H9 (cell line): ENCODE data around the gene COLEC12. TPM values are rescaled to one million over a fixed set of nuclear protein-coding genes. Genes with fewer than 3 reads are reported as not detected.

Experiments
- DNase-seq: peaks from one replicate; pipeline ENCODE4 v3.0.0-alpha.2; 2017
- H2AFZ ChIP-seq: one replicate; pipeline ENCODE4 v1.6.1; 2013; ENCODE audit warnings: mild to moderate bottlenecking, low read length, control low read depth, moderate library complexity
- H2AK5ac ChIP-seq: 2 replicates; pipeline ENCODE4 v1.6.1; 2013; ENCODE audit warnings: low read length, control low read depth, mixed read lengths; ENCODE audit not compliant: insufficient read length
- H2BK120ac ChIP-seq: one replicate; pipeline ENCODE4 v1.6.1; 2013; ENCODE audit warnings: low read depth, mild to moderate bottlenecking, low read length, control low read depth, inconsistent platforms; ENCODE audit not compliant: poor library complexity, severe bottlenecking
- H2BK12ac ChIP-seq: 2 replicates; pipeline ENCODE4 v1.6.1; 2013; ENCODE audit warnings: low read length, control low read depth, mixed read lengths, low read depth; ENCODE audit not compliant: insufficient read length
- H2BK15ac ChIP-seq: 2 replicates; pipeline ENCODE4 v1.6.1; 2013; ENCODE audit warnings: low read depth, low read length, control low read depth
- H2BK20ac ChIP-seq: one replicate; pipeline ENCODE4 v1.6.1; 2013; ENCODE audit warnings: low read depth, mild to moderate bottlenecking, low read length, control low read depth, inconsistent platforms; ENCODE audit not compliant: poor library complexity, severe bottlenecking
- H2BK5ac ChIP-seq: 2 replicates; pipeline ENCODE4 v1.6.1; 2013; ENCODE audit warnings: low read length, control low read depth, mixed read lengths; ENCODE audit not compliant: insufficient read length
- H3K14ac ChIP-seq: 2 replicates; pipeline ENCODE4 v1.6.1; 2013; ENCODE audit warnings: low read length, control low read depth; ENCODE audit not compliant: insufficient read depth
- H3K18ac ChIP-seq: 2 replicates; pipeline ENCODE4 v1.6.1; 2013; ENCODE audit warnings: low read depth, mild to moderate bottlenecking, mixed read lengths, low read length, control low read depth; ENCODE audit not compliant: insufficient read length
- H3K23ac ChIP-seq: 2 replicates; pipeline ENCODE4 v1.6.1; 2013; ENCODE audit warnings: low read length, control low read depth, mixed read lengths, low read depth; ENCODE audit not compliant: insufficient read length
- H3K23me2 ChIP-seq: 2 replicates; pipeline ENCODE4 v1.6.1; 2013; ENCODE audit warnings: low read depth, mild to moderate bottlenecking, mixed read lengths, low read length, control low read depth; ENCODE audit not compliant: insufficient read length, poor library complexity, severe bottlenecking
- H3K27ac ChIP-seq: 2 replicates; pipeline ENCODE4 v1.5.1; 2013; ENCODE audit warnings: low read length, control low read depth, mixed read lengths, low read depth; ENCODE audit not compliant: insufficient read length
- H3K27me3 ChIP-seq: 2 replicates; pipeline ENCODE4 v1.6.1; 2013; ENCODE audit warnings: low read length, control low read depth, inconsistent platforms; ENCODE audit not compliant: insufficient read depth
- H3K4ac ChIP-seq: 2 replicates; pipeline ENCODE4 v1.6.1; 2013; ENCODE audit warnings: low read depth, mild to moderate bottlenecking, control low read depth, inconsistent platforms, low read length, moderate library complexity
- H3K4me1 ChIP-seq: 2 replicates; pipeline ENCODE4 v1.6.1; 2013; ENCODE audit warnings: low read length, control low read depth, inconsistent platforms; ENCODE audit not compliant: insufficient read depth
- H3K4me2 ChIP-seq: 2 replicates; pipeline ENCODE4 v1.6.1; 2013; ENCODE audit warnings: low read length, control low read depth, mixed read lengths; ENCODE audit not compliant: insufficient read length, insufficient read depth
- H3K56ac ChIP-seq: 2 replicates; pipeline ENCODE4 v1.6.1; 2013; ENCODE audit warnings: low read depth, mild to moderate bottlenecking, mixed read lengths, low read length, control low read depth; ENCODE audit not compliant: insufficient read length
- H3K79me1 ChIP-seq: 2 replicates; pipeline ENCODE4 v1.6.1; 2013; ENCODE audit warnings: low read depth, mild to moderate bottlenecking, moderate library complexity, low read length, control low read depth, inconsistent platforms; ENCODE audit not compliant: insufficient read depth, poor library complexity, severe bottlenecking
- H3K79me2 ChIP-seq: 2 replicates; pipeline ENCODE4 v1.6.1; 2013; ENCODE audit warnings: low read length, control low read depth, inconsistent platforms; ENCODE audit not compliant: insufficient read depth
- H3K9ac ChIP-seq: 2 replicates; pipeline ENCODE4 v1.6.1; 2013; ENCODE audit warnings: low read length, control low read depth, mixed read lengths; ENCODE audit not compliant: insufficient read length; ENCODE audit errors: extremely low read depth
- H3K9me3 ChIP-seq: one replicate; pipeline ENCODE4 v1.6.1; 2013; ENCODE audit warnings: low read depth, low read length, inconsistent platforms; ENCODE audit not compliant: control insufficient read depth
- H3T11ph ChIP-seq: one replicate; pipeline ENCODE4 v1.6.1; 2013; ENCODE audit warnings: mild to moderate bottlenecking, low read length, control low read depth, inconsistent platforms
- H4K20me1 ChIP-seq: one replicate; pipeline ENCODE4 v1.6.1; 2013; ENCODE audit not compliant: control insufficient read depth, insufficient read length, insufficient read depth
- H4K5ac ChIP-seq: 2 replicates; pipeline ENCODE4 v1.6.1; 2013; ENCODE audit warnings: low read depth, mild to moderate bottlenecking, mixed read lengths, low read length, control low read depth; ENCODE audit not compliant: insufficient read length
- H4K8ac ChIP-seq: replicated peaks from 2 replicates; pipeline ENCODE4 v1.6.1; 2013; ENCODE audit warnings: low read length, control low read depth, mixed read lengths, low read depth; ENCODE audit not compliant: insufficient read length
- H4K91ac ChIP-seq: 2 replicates; pipeline ENCODE4 v1.6.1; 2013; ENCODE audit warnings: low read depth, mild to moderate bottlenecking, moderate library complexity, mixed read lengths, low read length, control low read depth; ENCODE audit not compliant: insufficient read length
- H3K27ac Mint-ChIP-seq, 3 experiments: 2 replicates in 2 of 3; 3 replicates in 1 of 3; pipeline ENCODE4 v1.8.0; 2020 to 2021; ENCODE audit warnings: mixed read lengths in 3 of 3, mild to moderate bottlenecking in 1 of 3, moderate library complexity in 1 of 3
- H3K27me3 Mint-ChIP-seq: 2 replicates; pipeline ENCODE4 v1.8.0; 2021; ENCODE audit warnings: low read depth, mild to moderate bottlenecking, moderate library complexity, mixed read lengths
- H3K36me3 Mint-ChIP-seq, 3 experiments: 2 replicates in 2 of 3; 3 replicates in 1 of 3; pipeline ENCODE4 v1.8.0; 2020 to 2021; ENCODE audit warnings: low read depth in 3 of 3, mixed read lengths in 3 of 3; ENCODE audit not compliant: insufficient read depth in 1 of 3
- H3K4me1 Mint-ChIP-seq, 2 experiments: 2 replicates each; pipeline ENCODE4 v1.8.0; 2020; ENCODE audit warnings: mixed read lengths in 2 of 2
- H3K4me3 Mint-ChIP-seq, 2 experiments: 2 replicates in 1 of 2; 3 replicates in 1 of 2; pipeline ENCODE4 v1.8.0; 2020 to 2021; ENCODE audit warnings: mild to moderate bottlenecking in 2 of 2, mixed read lengths in 2 of 2, moderate library complexity in 1 of 2
- H3K9me3 Mint-ChIP-seq, 2 experiments: 2 replicates in 1 of 2; 3 replicates in 1 of 2; pipeline ENCODE4 v1.8.0; 2020; ENCODE audit warnings: mild to moderate bottlenecking in 2 of 2, mixed read lengths in 2 of 2, moderate library complexity in 1 of 2
- WGBS: extraction: QIAGEN DNeasy Blood & Tissue Kit; methylation state at CpG from one replicate; pipeline ENCODE4 v1.1.7; 2013; ENCODE audit warnings: missing lambda C conversion rate, low lambda C conversion rate, mixed read lengths; ENCODE audit not compliant: insufficient read length; ENCODE audit errors: extremely low coverage; 5-methylcytosine and 5-hydroxymethylcytosine counted together
- total RNA-seq: library from RNA; stranded (reverse); gene quantifications from 2 replicates; pipeline ENCODE4 v1.2.1, GENCODE V29; 2021
- TF ChIP-seq, protein P1 (sequence below): fragments of 200-600 bp; sonication (generic); conservative IDR thresholded peaks from 3 replicates; pipeline ENCODE4 v1.8.0; 2021; ENCODE audit warnings: antibody characterized with exemption, mild to moderate bottlenecking

Gene COLEC12
- total RNA-seq, 1 experiment from 2014 or later = 0.70 TPM

DNA sequence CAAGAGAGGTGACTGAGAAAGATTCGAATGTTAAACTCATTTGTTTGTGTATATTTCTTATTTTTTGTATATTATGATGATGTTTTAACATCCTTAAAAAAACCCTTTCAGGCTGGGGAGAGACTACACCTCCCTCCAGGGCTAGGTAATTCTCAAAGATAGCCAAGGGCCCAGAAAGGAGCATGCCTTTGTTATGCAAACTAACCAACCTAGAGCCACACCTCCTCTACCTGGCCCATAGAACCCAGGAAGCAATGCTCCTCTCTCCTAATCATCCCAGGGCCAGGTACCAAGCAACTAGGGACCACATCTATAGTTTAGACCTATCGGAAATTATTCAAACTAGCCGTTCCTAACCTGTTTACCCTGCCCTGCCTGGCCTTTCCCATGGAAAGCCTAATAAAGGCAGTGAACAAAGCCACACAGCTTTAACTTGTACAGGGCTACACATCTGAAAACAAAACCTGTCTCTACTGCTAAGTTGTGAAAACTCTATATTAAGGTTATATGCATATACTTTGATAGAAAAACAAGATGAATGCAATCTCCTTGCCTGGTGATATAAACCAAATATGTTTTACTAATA lies 79.7 kb downstream of the COLEC12 start:
- Histone ChIP-seq H3K18ac (no peak overlapping the region), H3K79me2 (no peaks in the 10 kb centered on the region), H2BK12ac (no peak overlapping the region), H3K79me1 (no peaks in the 10 kb centered on the region), H2AK5ac (no peak overlapping the region), H3K9me3 (no peaks in the 10 kb centered on the region), H4K5ac (no peak overlapping the region), H4K8ac (no peak overlapping the region), H3K4me2 (no peak overlapping the region), H4K20me1 (no peaks in the 10 kb centered on the region), H2BK15ac (no peak overlapping the region), H3K23me2 (no peaks in the 10 kb centered on the region), H3K9ac (no peak overlapping the region), H3K56ac (no peak overlapping the region), H3K4me1 (peaks cover 2% of the 10 kb centered on the region; the same call in 1 of the 2 replicates), H3K27me3 (no peaks in the 10 kb centered on the region), H2AFZ (no peak overlapping the region), H2BK20ac (no peak overlapping the region), H3K27ac (no peak overlapping the region), H4K91ac (no peak overlapping the region), H3K14ac (no peak overlapping the region), H2BK5ac (no peak overlapping the region), H2BK120ac (no peak overlapping the region), H3K23ac (no peak overlapping the region), H3T11ph (no peak overlapping the region), H3K4ac (no peak overlapping the region)
- DNase-seq = peak; percentile 50
- TF ChIP-seq, protein P1, sequence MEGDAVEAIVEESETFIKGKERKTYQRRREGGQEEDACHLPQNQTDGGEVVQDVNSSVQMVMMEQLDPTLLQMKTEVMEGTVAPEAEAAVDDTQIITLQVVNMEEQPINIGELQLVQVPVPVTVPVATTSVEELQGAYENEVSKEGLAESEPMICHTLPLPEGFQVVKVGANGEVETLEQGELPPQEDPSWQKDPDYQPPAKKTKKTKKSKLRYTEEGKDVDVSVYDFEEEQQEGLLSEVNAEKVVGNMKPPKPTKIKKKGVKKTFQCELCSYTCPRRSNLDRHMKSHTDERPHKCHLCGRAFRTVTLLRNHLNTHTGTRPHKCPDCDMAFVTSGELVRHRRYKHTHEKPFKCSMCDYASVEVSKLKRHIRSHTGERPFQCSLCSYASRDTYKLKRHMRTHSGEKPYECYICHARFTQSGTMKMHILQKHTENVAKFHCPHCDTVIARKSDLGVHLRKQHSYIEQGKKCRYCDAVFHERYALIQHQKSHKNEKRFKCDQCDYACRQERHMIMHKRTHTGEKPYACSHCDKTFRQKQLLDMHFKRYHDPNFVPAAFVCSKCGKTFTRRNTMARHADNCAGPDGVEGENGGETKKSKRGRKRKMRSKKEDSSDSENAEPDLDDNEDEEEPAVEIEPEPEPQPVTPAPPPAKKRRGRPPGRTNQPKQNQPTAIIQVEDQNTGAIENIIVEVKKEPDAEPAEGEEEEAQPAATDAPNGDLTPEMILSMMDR = no peak
- H3K27ac Mint-ChIP-seq = no peak overlapping the region
- no peak overlapping the region for H3K4me3 Mint-ChIP-seq
- no peaks in the 10 kb centered on the region for H3K9me3 Mint-ChIP-seq
- H3K36me3 Mint-ChIP-seq = no peaks in the 10 kb centered on the region
- H3K27me3 Mint-ChIP-seq = no peaks in the 10 kb centered on the region; the same call in 1 of the 2 replicates
- H3K4me1 Mint-ChIP-seq = peaks cover 15 to 17% of the 10 kb centered on the region in 2 experiments
- no CpG with 5 or more reads among the region's 3 CpGs for WGBS
